Peyer's patch (tissue), 4 donors: ENCODE results near the gene DEFB114. TPM values are rescaled to one million over a fixed set of nuclear protein-coding genes. Genes with fewer than 3 reads are reported as not detected.

Experiments
- DNase-seq, 3 donors: peaks; one replicate each; pipeline ENCODE4 v3.0.0-alpha.2; 2017 to 2019
- H3K27ac ChIP-seq, 4 donors: fragments of 200-600 bp; sonication (generic); one replicate each; pipeline ENCODE4 v1.5.1; 2016 to 2019
- H3K27me3 ChIP-seq, 2 donors: fragments of 200-600 bp; sonication (generic); one replicate each; pipeline ENCODE4 v1.5.1; 2019
- H3K36me3 ChIP-seq, 3 donors: fragments of 200-600 bp; sonication (generic); one replicate each; pipeline ENCODE4 v1.5.1; 2016 to 2019
- H3K4me1 ChIP-seq, 4 donors: fragments of 200-600 bp; sonication (generic); one replicate each; pipeline ENCODE4 v1.5.1; 2016 to 2019
- H3K4me3 ChIP-seq, 4 donors: fragments of 200-600 bp; sonication (generic); 1 replicate in 3 of 4; 2 replicates in 1 of 4; pipeline ENCODE4 v1.5.1; 2016 to 2019; ENCODE audit warnings: mild to moderate bottlenecking in 1 of 4
- H3K9me3 ChIP-seq, 4 donors: fragments of 200-600 bp; sonication (generic); one replicate each; pipeline ENCODE4 v1.5.1; 2016 to 2019; ENCODE audit warnings: mild to moderate bottlenecking in 1 of 4
- POLR2A ChIP-seq, 2 donors: fragments of 450-650 bp; IDR thresholded peaks; one replicate each; pipeline ENCODE4 v1.5.1; 2017; ENCODE audit warnings: antibody characterized with exemption in 2 of 2, mild to moderate bottlenecking in 2 of 2, moderate library complexity in 2 of 2
- total RNA-seq, 4 donors: library from RNA; depleted of rRNA; stranded (reverse); fragments of >200 nt; gene quantifications; one replicate each; pipeline ENCODE4 v1.1.0, GENCODE V29; 2016
- TF ChIP-seq, protein P1 (sequence below), 6 experiments: fragments of 450-650 bp in 4 of 6; fragments of 200-600 bp in 2 of 6; sonication (generic) in 1 of 6; IDR thresholded peaks; one replicate each; pipeline ENCODE4 v1.5.1; 2017 to 2019; ENCODE audit warnings: antibody characterized with exemption in 6 of 6, mild to moderate bottlenecking in 3 of 6, moderate library complexity in 1 of 6

The DEFB114 gene, protein sequence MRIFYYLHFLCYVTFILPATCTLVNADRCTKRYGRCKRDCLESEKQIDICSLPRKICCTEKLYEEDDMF
- not detected for total RNA-seq

DNA sequence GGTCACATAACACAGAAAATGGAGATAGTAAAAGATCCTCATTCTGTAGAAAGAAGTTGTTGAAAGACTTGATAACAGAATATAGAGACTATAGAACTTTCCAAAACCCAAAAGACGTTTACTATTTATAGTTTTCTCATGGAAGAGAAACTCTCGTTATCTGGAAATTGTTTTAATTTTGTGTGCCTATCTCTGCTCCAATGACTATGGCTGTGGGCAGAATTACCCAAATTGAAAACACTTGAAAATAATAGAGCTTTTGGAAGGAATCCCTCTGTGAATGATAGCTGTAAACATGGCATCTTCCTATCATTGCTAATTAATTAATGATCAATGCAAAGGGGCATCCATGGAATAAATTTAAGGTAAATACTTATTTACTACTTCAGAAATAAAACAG is at the start of gene DEFB114:
Gene DEFB114, minus strand, starts transcription at position 101 of the 400 bp plus-strand sequence. Its CDS starts 59 bp downstream, at position 42.
- H3K27me3 ChIP-seq = no peaks in the 10 kb centered on the region
- no peak for DNase-seq
- TF ChIP-seq, protein P1, sequence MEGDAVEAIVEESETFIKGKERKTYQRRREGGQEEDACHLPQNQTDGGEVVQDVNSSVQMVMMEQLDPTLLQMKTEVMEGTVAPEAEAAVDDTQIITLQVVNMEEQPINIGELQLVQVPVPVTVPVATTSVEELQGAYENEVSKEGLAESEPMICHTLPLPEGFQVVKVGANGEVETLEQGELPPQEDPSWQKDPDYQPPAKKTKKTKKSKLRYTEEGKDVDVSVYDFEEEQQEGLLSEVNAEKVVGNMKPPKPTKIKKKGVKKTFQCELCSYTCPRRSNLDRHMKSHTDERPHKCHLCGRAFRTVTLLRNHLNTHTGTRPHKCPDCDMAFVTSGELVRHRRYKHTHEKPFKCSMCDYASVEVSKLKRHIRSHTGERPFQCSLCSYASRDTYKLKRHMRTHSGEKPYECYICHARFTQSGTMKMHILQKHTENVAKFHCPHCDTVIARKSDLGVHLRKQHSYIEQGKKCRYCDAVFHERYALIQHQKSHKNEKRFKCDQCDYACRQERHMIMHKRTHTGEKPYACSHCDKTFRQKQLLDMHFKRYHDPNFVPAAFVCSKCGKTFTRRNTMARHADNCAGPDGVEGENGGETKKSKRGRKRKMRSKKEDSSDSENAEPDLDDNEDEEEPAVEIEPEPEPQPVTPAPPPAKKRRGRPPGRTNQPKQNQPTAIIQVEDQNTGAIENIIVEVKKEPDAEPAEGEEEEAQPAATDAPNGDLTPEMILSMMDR (IDR thresholded peaks at IDR 0.05) = no peak
- no peak for TF ChIP-seq POLR2A (IDR thresholded peaks at IDR 0.05)

DNA sequence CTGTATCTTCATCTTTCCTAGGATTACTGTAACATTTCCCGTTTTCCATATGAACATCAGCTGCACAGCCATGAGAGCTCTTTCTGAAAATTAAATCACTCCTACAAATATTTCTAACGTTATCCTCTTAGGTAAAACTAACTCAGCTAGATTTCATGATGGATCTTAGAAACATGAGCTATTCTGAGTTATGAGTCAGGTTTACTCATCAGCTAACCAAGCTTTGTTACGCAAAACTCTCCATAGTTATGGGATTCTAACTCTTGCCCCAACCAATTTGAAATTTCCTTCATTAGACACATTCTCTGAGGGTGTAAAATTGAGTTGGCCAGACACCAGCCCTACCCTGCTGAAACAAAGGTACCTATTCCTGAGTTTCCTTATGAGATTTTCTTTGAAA is 43.9 kb upstream of the DEFB114 start:
- Histone ChIP-seq H3K4me3 (no peak overlapping the region), H3K9me3 (no peaks in the 10 kb centered on the region), H3K36me3 (no peaks in the 10 kb centered on the region), H3K27me3 (no peaks in the 10 kb centered on the region), H3K27ac (no peak overlapping the region), H3K4me1 (no peaks in the 10 kb centered on the region)
- DNase-seq = no peak
- TF ChIP-seq POLR2A (IDR thresholded peaks at IDR 0.05) = no peak
- TF ChIP-seq, protein P1 (IDR thresholded peaks at IDR 0.05) = no peak

More for the DNA sequence above, at the start of gene DEFB114:
- no peaks in the 10 kb centered on the region for H3K9me3 ChIP-seq
- H3K36me3 ChIP-seq = no peaks in the 10 kb centered on the region
- H3K27ac ChIP-seq = no peak within 1 kb of the TSS
- no peak within 1 kb of the TSS for H3K4me3 ChIP-seq
- H3K4me1 ChIP-seq = no peaks in the 10 kb centered on the region

DNA sequence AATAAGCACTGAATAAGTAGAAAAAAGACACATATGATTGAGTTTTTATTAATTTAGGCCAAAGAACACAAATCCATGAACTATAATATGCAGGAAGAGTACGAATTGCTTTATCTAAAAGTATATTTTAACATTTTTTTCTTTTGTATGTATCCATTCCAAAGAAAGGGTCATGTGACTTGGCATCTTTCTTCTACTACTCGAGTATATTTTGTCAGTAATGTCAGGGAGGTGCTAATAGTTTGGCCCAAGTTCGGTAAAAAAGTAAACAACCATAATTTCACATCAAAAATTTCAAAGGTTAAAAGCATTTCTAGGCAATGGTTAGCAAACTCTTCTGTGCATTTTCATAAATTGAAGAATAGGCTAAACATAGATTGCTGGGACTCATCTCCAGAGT is 39.2 kb upstream of the DEFB114 start:
- DNase-seq = no peak
- Histone ChIP-seq H3K4me1 (no peaks in the 10 kb centered on the region), H3K36me3 (no peaks in the 10 kb centered on the region), H3K27me3 (no peaks in the 10 kb centered on the region), H3K4me3 (no peak overlapping the region), H3K9me3 (no peaks in the 10 kb centered on the region), H3K27ac (no peak overlapping the region)
- TF ChIP-seq, protein P1 (IDR thresholded peaks at IDR 0.05) = no peak

DNA sequence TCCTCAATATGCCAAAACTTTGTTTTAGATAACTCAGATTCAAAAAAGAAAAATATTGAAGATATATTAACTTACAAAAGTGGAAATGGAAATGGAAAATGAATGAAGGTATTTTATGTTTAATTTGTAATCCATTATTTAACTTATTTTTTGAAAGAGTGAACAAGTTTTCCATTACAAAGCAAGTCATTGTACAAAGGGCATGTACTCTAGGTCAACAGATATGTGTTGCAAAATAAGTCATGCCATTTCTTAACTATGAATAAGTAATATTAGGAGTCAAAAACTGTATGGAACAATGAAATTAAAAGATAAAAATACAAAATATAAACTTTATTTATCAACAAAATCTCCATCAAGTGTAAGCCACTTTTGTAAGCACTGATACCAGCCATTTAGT is 31.3 kb upstream of the DEFB114 start:
- DNase-seq = no peak
- TF ChIP-seq, protein P1 (IDR thresholded peaks at IDR 0.05) = no peak
- Histone ChIP-seq H3K9me3 (no peaks in the 10 kb centered on the region), H3K27me3 (no peaks in the 10 kb centered on the region), H3K4me1 (no peaks in the 10 kb centered on the region), H3K4me3 (no peak overlapping the region), H3K27ac (no peak overlapping the region), H3K36me3 (no peaks in the 10 kb centered on the region)

DNA sequence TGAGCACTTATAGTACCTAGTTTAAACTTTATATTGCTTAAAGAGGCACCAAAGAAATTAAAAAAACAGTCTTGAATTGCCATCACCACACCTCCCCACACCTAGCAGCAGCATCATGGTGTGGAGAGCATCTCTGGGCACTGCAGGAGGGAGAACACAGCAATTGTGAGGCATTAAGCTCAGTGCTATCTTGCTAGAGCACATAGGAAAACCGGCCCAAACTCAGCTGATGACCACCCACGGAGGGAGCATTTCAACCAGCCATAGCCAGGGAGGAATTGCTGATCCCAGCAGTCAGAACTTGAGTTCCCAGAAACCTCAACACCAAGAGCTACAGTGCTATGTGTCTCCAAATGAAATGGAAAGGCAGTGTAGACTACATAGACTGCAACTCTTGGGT is 24.9 kb upstream of the DEFB114 start:
- H3K27ac ChIP-seq = no peak overlapping the region
- no peaks in the 10 kb centered on the region for H3K9me3 ChIP-seq
- TF ChIP-seq, protein P1 (IDR thresholded peaks at IDR 0.05) = no peak
- no peak for TF ChIP-seq POLR2A (IDR thresholded peaks at IDR 0.05)
- H3K36me3 ChIP-seq = no peaks in the 10 kb centered on the region
- H3K27me3 ChIP-seq = no peaks in the 10 kb centered on the region
- no peaks in the 10 kb centered on the region for H3K4me1 ChIP-seq
- no peak overlapping the region for H3K4me3 ChIP-seq
- DNase-seq = peak in 1 of 3 donors; percentile 7

DNA sequence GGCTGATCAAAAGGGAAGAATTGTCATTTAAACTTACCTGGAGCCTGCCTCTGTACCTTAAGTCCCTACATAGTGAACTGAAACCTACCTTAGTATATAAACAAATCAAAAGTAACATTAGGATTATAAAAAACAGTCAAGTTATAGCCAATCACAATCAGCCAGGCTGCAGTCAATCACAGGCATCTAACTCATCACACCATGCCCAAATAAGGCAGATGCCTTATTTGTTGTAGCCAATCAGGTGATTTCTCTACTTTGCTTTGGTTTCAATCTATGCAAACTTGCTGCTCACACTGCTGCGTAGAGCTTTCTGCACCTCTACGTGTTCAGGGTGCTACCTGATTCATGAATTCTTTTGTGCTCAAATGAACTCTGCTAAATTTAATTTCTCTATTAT is 23.8 kb upstream of the DEFB114 start:
- TF ChIP-seq POLR2A (IDR thresholded peaks at IDR 0.05) = no peak
- TF ChIP-seq, protein P1 (IDR thresholded peaks at IDR 0.05) = no peak
- Histone ChIP-seq H3K27me3 (no peaks in the 10 kb centered on the region), H3K9me3 (no peaks in the 10 kb centered on the region), H3K4me1 (no peaks in the 10 kb centered on the region), H3K27ac (no peak overlapping the region), H3K4me3 (no peak overlapping the region), H3K36me3 (no peaks in the 10 kb centered on the region)
- DNase-seq = no peak
